Measurements from ENCODE around the gene TMTC2.
"Not testable (repeated sequence)": the region's sequence is repeated elsewhere in the genome, so short reads cannot be mapped to it uniquely, and the experiment has no call there.

TMTC2 gene

DNA sequence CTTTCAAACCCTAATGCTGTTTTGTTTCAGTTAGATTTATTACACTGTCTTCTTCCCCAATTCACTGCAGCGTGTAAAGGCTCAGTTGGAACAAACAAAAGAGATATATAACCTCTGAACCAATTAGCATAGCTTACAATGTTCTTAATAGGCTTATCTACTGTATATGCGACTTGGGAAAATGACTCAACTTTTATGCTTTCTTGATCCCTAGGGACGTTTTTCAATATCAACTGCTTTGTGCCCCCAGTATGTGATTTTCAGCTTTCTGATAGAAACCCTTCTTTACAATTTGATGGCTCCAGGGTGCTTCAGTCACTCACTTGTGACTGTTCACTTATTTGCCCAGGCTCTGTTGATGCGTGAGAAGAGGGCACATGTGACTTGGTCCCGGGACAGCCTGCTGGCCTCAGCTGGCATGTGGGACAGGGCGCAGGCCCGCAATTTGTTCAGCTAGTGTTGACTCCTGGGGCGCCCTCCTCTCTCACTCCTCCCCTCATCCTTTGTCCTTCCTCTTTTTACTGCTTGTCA, 107.1 kb downstream of the TMTC2 start:
- DNase-seq (ENCODE audit: low read depth), result no peak

DNA sequence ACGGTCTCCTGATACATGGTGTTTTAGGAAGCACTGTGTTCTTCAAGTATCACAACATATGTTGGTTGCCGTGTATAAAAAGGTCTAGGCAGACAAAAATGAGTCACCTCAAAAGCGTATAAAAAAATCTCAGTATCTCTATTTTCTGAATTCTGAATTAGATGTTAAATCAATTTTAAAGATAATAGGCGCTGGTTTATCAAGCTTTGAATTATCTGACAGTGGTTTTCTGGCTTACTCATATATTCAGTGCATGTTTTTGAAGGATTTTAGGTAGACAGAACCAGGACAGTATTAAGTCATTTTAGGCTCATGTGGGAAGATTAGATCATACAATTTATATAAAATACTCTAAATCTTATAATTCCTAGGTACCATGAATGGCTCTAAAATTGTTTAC, 110.8 kb downstream of the TMTC2 start:
- no peak for DNase-seq (ENCODE audit: low read depth)

DNA sequence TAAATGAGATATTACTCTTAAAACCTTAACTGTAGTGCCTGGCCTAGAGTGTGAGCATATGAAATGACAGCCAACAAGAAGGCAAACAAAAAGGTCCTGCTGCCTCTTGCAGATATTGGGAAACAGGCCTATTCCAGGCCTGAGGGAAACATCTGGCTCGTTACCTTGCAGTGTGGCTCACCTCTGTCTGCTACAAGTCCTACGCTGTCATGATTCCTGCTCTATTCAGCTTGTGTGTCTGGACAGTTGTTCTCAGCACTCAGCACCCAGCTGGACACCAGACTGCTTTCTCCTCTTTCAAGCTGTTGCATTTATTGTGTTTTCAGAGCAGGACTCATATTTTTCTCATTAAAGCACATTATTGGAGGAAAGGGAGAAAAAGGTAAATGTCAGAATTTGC, 113.5 kb downstream of the TMTC2 start:
- DNase-seq (ENCODE audit: low read depth), result no peak

DNA sequence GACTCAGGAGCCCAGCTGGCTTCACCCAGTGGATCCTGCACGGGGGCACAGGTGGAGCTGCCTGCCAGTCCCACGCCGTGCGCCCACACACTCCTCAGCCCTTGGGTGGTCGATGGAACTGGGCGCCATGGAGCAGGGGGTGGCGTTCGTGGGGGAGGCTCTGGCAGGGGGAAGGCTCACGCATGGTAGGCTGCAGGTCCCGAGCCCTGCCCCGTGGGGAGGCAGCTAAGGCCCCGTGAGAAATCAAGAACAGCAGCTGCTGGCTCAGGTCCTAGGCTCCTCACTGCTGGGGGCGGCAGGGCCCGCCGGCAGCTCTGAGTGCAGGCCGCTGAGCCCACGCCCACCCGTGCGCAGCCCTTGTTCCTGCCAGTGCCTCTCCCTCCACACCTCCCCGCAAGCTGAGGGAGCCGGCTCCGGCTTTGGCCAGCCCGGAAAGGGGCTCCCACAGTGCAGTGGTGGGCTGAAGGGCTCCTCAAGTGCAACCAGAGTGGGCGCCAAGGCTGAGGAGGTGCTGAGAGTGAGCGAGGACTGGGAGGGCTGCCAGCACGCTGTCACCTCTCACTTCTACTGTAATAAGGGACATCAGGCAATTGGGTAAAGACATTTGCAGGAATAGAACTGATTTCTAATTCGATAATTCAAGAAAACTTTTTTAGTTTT, 115.4 kb downstream of the TMTC2 start:
- no peak for DNase-seq (ENCODE audit: low read depth)

DNA sequence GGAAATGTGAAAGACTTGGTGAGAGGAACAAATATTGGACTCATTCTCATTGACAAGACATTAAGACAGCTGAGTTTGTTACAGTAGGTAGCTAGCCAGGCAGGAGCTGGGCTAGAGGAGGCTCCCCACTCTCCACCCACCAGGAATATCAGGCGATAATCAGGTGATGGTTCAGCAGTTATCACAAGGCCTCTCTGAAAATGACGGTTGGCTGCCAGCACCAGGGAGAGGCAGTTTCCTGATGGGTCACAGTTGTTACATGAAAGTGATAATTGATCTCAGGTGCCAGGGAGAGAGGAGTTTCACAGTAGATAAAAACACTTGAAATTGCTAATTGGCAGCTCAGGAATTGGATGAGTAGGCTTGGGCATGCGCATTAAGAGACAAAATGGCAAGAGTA, 116.5 kb downstream of the TMTC2 start:
- no peak for DNase-seq (ENCODE audit: low read depth)

DNA sequence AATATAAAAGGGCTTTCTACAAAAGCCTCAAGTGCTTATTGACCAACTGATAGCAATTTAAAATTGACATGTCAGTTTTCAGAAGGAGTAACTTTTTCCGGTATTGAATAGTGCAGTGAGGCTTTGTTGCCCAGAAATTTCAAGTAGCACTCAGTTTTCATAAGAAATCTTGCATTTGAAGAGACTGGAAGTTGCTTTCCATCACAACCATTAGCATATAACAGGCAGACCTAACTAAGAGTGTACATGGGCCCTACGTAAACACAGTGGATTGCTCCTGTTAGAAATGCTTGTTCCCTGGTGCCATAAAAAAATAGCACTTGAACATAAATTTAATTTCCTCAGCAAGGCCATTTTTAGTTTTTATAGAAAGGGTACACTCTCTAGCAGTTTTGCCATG, 117.9 kb downstream of the TMTC2 start:
- DNase-seq (ENCODE audit: low read depth), result no peak

DNA sequence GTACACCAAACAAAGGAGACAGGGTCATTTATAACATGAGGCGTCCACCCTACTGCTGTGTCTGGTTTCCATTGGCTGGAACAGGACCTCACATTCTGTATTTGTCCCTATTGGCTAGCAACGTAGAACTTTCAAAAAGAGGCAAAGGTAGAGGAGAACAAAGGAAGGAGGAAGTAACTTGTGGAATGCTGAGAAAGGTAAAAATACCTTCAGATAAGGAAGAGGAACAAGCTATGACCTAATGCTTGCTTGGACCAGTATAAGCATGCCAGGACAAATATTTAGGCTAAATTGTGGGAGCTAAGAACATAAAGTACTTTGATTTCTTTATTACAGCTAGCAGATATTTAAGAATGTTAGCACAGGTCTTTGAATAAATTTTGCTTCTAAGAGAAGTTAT, 118.3 kb downstream of the TMTC2 start:
- DNase-seq (ENCODE audit: low read depth), result not testable (repeated sequence)

DNA sequence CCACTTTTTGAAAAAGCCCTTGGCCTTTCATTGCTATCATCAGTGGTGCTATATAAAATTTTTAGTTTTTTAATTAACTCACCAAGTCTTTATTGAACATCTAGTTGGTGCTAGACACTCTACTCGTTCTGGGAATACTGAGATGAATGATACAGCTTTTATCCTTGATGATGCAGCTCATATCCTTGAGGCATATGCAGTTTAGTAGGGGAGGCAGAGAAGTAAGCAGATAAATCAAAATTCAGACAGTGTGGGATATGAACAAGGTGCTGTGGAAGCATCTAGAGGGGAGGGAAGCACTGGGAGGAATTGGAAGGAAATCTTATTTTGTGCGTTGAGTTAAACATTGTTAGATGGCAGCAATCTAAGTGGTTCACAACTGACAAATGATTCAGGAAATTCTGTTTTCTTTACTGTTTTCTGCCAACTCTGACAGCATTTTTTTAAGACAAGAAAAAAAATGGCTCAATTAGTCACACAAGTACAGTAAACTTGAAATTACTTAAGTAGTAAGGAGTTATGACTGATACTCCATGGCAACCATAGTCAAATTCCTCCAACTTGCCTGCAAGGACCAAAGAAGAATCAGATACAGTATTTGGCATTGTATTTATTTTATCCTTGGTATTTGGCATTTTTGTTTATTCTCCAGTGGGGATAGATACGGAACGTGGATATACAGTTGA, 119.2 kb downstream of the TMTC2 start:
- DNase-seq (ENCODE audit: low read depth), result no peak

DNA sequence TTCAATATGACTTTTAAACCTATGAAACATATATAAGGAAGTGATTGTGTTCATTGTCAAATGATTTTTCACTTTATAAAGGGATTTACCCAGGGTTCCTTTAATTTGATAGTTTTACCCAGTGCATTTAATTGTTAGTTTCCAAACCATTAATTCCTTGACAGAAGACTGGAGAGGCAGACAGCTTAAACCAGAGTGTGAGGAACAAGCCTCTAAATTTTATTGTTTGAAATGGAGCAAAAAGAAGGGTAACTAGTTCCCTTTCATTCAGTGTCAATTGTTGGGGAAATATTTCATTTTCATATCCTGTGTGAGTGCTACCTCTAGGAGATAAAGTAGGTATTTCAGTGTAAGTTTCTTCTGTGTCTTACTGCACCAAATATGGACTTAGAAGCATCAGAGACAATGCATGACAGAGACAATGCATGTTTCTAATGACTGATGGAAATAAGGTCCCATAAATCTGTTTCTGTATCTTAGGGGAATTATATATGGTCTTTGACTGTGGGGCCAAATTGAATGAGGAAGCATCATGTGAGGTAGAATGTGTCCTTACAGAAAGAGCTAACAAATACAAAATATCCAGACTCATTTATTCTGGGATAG, 120.5 kb downstream of the TMTC2 start:
- DNase-seq (ENCODE audit: low read depth), result no peak

DNA sequence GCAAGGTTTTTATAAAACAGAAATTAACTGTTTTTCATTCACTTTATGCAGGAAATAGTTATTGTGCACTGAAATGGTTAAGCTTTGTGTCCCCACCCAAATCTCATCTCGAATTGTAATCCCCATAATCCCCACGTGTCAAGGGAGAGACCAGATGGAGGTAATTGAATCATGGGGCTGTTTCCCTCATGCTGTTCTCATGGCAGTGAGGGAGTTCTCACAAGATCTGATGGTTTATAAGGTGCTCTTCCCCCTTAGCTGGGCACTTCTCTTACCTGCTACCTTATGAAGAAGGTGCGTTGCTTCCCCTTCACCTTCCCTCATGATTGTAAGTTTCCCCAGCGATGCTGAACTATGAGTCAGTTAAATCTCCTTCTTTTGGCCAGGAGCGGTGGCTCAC, 123.9 kb downstream of the TMTC2 start:
- no peak for DNase-seq (ENCODE audit: low read depth)

DNA sequence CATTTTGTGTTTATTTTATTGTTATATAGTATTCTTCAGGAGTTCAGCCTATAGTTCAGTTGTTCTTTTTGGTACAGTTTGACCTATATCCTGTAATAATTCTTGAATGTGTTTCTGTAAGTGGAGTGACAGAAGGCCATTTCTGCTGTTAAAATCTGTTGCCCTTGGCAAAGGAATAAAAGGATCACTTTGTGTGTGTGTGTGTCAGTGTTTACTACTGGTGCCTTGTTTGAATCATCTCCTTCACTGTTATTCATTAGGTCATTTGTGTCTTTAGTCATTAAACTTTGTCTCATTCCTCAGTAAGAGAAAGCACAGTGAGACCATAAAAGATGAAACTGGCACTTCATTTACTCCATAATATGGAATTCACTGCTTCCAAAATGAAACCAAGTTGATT, 130.7 kb downstream of the TMTC2 start:
- DNase-seq (ENCODE audit: low read depth), result no peak

DNA sequence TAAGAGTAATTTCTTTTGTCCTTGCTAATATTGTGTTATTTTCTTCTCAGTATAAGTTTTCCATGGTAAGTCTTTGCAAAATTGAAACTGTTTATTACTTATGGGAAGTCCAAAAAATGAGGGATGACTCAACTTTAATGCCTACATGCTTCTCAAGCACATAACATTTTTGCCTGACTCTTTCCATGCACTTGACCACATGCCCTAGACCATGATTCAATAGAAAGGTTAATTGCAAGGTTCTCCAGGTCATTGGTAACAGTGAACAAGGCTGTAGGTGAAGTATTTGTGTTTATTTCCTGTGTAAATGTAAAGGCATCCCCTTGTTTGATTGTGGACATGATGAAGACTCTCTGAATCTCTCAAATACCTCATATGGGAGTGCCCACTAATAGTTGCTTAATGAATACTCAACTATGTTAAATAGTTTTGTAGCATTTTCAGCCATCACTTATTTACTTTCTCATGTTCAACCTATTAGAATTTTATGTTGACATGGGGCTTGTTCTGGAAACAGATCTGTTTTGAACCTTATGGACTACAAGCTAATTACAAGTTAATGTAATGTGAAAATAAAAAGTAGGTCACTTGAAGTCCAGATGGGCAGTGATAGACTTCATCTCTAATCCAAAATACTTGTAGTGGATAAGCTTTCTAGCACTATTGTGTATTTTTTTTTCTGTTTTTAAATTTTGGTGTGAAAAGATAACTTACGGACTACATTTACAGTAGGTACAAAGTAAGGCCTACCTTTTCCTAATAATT, 131.7 kb downstream of the TMTC2 start:
- DNase-seq (ENCODE audit: low read depth), result no peak

DNA sequence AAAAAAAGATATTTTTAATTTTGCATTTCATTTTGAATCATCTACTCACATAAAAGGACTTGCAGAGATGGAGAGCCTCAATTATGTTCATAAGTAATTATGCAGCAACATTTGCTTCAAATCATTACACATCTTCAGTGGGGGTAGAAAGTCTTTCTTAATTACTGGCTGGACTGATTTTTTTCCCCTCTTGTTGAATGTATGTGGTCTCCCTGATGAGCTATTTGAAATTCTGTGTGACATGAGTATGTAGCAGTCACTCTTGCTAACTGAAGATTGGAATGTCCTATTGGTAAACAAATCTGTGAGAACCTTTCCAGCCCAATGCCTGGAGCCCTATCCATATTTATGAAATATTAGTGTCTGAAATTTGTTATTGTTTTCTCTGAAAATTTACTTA, 139.8 kb downstream of the TMTC2 start:
- DNase-seq (ENCODE audit: low read depth), result no peak

DNA sequence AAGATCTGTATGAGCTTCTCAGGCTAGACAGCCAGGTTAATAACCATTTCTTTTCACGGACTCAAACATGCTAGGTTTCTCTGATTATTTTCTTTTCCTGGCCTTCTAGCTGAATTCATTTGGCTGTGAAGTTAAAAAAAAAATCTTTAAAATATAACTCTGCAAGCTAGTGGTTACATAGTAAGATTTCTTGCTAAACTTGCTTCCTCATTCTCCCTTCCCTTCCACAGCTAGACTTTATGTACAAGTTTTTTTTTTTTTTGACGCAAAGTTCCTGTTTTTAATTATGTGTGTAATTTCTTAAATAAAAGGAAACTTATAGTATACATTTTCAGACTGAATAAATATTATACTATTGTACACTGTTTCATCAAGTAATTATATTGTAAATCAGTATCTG, 145.4 kb downstream of the TMTC2 start:
- no peak for DNase-seq (ENCODE audit: low read depth)

DNA sequence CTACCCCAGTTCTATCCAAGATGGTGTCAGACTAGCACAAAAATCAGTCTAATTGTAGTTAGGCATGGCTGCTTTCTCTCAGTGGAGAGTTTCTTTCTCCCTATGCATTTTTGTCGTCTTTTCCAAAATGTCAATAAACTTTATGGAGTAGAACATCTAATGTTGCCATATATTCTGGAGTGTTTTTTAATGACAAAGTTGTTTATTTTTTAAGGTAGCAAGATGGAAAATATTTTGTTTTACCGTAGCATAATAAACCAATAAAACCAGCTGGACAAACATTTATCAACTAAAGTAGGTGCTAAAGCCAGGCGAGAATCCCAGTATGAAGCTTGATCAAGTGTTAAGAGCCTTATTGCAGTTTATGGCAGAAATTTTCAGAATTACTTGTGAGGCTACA, 146.3 kb downstream of the TMTC2 start:
- no peak for DNase-seq (ENCODE audit: low read depth)

DNA sequence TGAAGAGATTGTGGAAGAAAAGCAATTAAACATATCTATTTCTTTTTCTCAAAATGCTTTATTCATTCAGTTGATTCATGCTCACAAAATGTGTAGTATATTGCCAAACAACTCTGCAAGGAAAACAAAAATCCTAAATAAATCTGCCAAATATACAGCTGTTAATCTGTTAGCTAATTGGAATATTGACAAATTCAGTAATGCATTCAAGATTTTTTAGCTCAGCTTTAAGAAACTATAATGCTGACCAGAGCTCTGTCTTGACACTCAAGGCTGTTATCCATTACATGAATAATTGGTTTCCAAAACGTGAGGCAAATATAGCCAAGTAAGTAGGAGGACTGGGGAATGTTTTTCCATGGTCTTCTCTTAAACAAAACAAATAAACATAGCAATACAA, 146.8 kb downstream of the TMTC2 start:
- no peak for DNase-seq (ENCODE audit: low read depth)

DNA sequence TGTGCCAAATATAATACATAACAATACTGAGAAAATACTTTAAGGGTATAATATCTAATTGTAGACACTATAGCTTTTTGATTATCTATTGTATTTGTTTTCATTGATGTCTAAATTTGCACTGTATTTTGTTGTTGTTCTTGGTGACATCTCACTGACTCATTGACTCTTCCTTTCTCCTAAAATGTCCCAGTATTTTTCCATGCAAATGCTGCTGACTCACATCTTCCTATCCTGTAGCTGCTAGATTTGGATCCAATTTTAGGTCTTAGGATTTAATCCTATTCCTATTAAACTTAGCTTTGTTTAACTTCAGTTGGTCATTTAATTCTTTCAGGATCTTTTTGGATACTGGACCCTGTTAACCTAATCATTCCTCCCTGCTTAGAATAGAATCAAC, 148.5 kb downstream of the TMTC2 start:
- no peak for DNase-seq (ENCODE audit: low read depth)

DNA sequence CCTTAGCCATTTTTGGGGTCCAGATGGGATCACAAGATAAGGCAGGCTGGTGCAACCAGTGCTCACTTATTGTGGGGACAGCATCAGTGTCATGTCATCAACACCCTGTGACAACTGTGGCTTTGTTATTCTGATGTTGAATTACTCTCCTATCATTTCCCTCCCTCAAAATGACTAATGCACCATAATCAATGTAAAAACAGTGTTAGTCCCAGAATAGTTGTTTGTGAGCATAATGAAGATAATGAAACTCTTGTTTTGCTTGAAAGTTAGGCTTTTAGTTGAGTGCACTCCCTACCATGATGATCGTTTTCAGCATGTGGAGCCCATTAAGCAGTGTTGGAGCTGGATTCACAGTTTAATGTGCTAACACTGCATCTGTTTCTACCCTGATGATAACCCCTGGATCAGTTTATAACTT, 151.4 kb downstream of the TMTC2 start:
- DNase-seq (ENCODE audit: low read depth), result no peak

DNA sequence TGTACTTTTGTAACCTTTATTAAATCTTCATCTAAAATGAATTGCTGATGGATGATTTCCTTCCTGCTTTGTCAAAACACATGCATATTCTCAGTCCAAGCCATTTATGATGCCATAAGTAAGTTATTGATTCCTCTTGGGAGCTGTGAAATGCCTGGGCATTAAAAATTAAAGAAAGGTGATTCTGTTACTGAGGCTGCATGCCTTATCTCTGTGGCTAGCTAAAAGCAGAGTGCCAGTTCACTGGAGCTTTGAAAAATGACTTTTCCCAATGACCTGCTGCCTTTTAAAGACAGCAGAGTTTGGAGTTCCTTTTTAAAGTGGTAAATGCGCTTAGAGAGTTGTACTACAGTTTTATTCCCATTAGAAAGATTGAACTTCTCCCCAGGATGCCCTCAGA, 152.1 kb downstream of the TMTC2 start:
- DNase-seq (ENCODE audit: low read depth), result no peak

DNA sequence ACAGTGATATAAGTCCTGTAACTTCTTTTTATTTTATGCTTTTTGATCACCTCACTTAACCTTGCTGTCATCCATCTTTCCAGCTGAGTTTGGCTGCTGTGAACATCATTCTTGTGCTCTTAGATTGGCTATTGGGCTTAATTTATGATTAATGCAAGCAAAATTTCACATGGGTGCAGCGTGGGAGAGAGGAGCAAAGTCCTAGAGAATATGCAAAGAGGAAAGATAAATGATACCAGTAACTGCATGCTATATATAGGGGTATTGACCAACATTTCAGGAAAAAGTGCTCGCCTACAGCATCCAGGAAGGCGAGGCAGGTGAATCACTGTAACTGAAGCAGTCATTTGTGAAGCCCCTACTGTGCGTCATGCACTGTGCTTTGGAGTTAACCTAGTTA, 153.1 kb downstream of the TMTC2 start:
- DNase-seq (ENCODE audit: low read depth), result no peak

DNA sequence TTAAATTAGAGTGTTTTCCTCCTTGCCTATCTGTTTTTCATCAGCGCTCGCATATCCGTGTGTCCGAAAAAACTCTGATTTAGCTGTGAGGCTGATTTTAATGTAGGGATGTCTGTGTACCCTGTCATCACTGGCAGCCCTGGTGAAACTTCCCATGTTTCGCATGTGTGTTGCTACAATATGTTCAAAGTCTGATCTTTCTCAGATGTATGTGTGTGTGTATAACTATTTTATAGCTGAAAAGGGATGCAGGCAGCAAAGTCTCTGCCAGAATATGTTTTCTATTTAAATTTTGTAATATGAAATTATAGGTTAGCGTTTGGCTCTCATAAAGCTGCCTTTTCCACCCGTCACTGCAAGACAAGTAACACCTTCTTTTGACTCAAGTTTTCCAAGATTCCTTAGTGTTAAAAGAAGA, 154.8 kb downstream of the TMTC2 start:
- no peak for DNase-seq (ENCODE audit: low read depth)

DNA sequence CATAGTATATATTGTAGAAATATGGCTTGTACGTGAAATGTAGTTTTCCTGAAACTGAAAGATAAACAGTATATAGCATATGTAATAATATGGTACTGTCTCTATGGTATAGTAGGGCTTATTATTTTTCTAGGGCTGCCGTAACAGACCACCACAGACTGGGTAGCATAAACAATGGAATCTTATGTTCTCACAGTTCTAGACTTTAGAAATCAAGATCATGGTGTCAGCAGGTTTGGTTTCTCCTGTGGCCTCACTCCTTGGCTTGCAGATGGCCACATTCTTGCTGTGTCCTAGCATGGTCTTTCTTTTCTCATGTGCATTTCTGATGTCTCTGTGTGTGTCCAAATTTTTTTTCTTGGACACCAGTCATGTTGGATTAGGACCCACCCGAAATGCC, 155.8 kb downstream of the TMTC2 start:
- DNase-seq (ENCODE audit: low read depth), result no peak

DNA sequence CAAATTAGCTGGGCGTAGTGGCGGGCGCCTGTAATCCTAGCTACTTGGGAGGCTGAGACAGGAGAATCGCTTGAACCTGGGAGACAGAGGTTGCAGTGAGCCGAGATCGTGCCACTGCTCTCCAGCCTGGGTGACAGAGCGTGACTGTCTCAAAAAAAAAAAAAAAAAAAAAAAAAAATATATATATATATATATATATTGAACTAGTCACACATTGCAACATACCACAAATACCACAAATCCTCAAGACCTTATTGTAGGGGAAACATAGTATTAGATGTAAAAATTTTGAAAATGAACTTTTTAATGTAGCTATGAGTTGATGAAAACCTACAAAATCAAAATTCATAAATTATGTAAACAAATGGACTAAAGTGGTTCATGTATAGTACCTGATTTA, 158.4 kb downstream of the TMTC2 start:
- not testable (repeated sequence) for DNase-seq (ENCODE audit: low read depth)

Data from T-helper 22 cell (primary cell).